ENCODE results near the gene CLTB. TPM values are rescaled to one million over a fixed set of nuclear protein-coding genes. Genes with fewer than 3 reads are reported as not detected.

CLTB gene
- total RNA-seq, 1 experiment from 2014 or later, result 339 TPM

DNA sequence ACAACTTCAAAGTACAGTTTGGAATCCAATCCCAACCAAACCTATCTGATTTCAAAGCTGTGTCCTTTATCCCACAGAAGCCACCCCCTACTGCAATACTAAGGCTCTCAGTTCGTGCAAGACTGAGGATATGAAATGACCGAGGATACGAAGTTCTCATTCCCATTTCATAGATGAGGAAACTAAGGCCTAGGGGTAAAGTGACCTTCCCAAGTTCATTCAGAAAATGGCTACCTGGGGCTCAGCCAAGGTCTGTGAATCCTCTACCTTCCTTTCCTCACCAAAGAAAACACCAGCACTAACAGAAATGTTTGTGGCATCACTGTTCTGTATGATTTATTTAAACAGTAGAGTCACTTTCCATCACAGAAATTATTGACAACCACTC is 60.2 kb downstream of the CLTB start:
- no TSS peak for BruUV-seq (replicated peaks)
- H3K4me1 Mint-ChIP-seq (ENCODE audit: insufficient read depth, unreplicated experiment), result peaks cover 11% of the 10 kb centered on the region
- H3K36me3 Mint-ChIP-seq (ENCODE audit: insufficient read depth, unreplicated experiment), result peaks cover 68% of the 10 kb centered on the region
- intact Hi-C loops (cut with micrococcal nuclease), result no loop called here
- H3K27me3 Mint-ChIP-seq (ENCODE audit: insufficient read depth, unreplicated experiment), result no peaks in the 10 kb centered on the region
- TF ChIP-seq, protein P1, sequence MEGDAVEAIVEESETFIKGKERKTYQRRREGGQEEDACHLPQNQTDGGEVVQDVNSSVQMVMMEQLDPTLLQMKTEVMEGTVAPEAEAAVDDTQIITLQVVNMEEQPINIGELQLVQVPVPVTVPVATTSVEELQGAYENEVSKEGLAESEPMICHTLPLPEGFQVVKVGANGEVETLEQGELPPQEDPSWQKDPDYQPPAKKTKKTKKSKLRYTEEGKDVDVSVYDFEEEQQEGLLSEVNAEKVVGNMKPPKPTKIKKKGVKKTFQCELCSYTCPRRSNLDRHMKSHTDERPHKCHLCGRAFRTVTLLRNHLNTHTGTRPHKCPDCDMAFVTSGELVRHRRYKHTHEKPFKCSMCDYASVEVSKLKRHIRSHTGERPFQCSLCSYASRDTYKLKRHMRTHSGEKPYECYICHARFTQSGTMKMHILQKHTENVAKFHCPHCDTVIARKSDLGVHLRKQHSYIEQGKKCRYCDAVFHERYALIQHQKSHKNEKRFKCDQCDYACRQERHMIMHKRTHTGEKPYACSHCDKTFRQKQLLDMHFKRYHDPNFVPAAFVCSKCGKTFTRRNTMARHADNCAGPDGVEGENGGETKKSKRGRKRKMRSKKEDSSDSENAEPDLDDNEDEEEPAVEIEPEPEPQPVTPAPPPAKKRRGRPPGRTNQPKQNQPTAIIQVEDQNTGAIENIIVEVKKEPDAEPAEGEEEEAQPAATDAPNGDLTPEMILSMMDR (IDR thresholded peaks at IDR 0.05; ENCODE audit: unreplicated experiment), result no peak
- CTCF ChIA-PET, result interaction anchor here (1.2 to 1.3 kb wide), 2 partner anchors 15 to 42 kb away, joined by 3 to 5 read pairs; no protein-coding TSS in a partner anchor
- no peak overlapping the region for H3K4me3 Mint-ChIP-seq (ENCODE audit: unreplicated experiment)
- no peak overlapping the region for H3K27ac Mint-ChIP-seq (ENCODE audit: low read depth, unreplicated experiment)
- no peaks in the 10 kb centered on the region for H3K9me3 Mint-ChIP-seq (ENCODE audit: unreplicated experiment)
- DNase-seq (ENCODE audit: unreplicated experiment), result no peak
- POLR2A ChIA-PET, result no interaction called here

DNA sequence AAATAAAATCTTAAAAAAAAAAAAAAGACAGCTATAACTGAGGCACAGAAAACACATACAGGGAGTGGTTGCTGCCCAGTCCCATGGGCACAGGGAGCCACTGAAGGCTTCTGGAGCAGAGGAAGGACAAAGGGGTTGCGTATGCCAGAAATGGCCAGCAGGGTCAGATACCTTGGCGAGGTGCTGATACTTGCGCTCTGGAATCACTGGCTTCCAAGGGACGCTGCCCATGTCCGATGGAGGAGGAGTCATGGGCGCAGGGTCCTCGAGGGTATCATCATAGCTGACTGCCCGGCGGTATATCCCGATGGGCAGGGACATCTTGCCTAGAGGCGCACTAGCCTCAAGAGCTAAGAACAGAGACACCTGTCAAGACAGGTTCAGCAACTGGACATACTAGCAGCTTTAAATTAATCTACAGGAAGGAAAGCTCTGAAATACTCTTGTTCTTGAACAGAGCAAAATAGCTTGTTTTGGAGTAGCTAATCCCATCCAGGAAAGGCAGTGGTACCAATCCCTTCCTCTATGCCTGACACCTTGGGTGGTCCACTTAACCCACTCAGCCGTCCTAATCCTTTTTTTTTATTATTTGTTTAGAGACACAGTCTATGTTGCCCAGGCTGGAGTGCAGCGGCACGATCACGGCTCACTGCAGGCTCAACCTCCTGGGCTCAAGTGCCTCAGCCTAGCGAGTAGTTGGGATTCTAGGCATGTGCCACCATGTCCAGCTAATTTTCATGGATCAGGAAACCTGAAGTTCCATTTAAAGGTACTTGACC is 60.8 kb downstream of the CLTB start:
- H3K36me3 Mint-ChIP-seq (ENCODE audit: insufficient read depth, unreplicated experiment), result peaks cover 74% of the 10 kb centered on the region
- H3K4me1 Mint-ChIP-seq (ENCODE audit: insufficient read depth, unreplicated experiment), result peaks cover 11% of the 10 kb centered on the region
- no peaks in the 10 kb centered on the region for H3K9me3 Mint-ChIP-seq (ENCODE audit: unreplicated experiment)
- BruUV-seq (replicated peaks), result no TSS peak
- no peak for DNase-seq (ENCODE audit: unreplicated experiment)
- TF ChIP-seq, protein P1 (IDR thresholded peaks at IDR 0.05; ENCODE audit: unreplicated experiment), result no peak
- ChIA-PET CTCF (interaction anchor here (0.6 to 1.3 kb wide), 5 partner anchors 12 to 100 kb away, joined by 3 to 6 read pairs (median 3); no protein-coding TSS in a partner anchor), POLR2A (interaction anchor here (0.6 kb wide), 1 partner anchor 20 kb away, joined by 3 read pairs; no protein-coding TSS in a partner anchor)
- no peak overlapping the region for H3K27ac Mint-ChIP-seq (ENCODE audit: low read depth, unreplicated experiment)
- H3K4me3 Mint-ChIP-seq (ENCODE audit: unreplicated experiment), result no peak overlapping the region
- intact Hi-C loops (cut with micrococcal nuclease), result no loop called here
- no peaks in the 10 kb centered on the region for H3K27me3 Mint-ChIP-seq (ENCODE audit: insufficient read depth, unreplicated experiment)

DNA sequence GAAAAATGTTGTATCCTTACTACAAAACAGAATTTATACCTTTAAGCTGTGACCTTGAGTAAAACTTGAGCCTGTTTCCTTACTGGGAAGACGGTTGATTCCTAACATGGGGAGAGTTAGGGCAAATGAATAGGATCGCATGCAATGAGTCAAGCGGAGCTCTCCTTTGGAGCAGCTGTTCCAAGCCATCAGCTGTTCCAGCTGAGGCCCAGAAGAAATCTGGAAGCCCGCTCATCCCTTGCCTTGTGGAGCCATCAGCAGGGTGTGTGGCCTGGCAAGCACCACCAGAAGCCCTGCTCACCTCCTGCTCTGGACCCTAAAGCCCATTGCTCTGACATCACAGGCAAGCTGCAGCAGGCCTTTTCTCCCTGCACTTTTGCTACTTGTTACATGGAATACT is 62.8 kb downstream of the CLTB start:
- ChIA-PET POLR2A (interaction anchor here (0.9 to 1.1 kb wide), 2 partner anchors 24 to 35 kb away, joined by 3 read pairs; partner anchors contain the start of genes HIGD2A and NOP16), CTCF (interaction anchor here (1.2 to 1.6 kb wide), 3 partner anchors 15 to 624 kb away, joined by 3 to 5 read pairs (median 4); no protein-coding TSS in a partner anchor)
- TF ChIP-seq, protein P1 (IDR thresholded peaks at IDR 0.05; ENCODE audit: unreplicated experiment), result no peak
- Mint-ChIP-seq H3K36me3 (ENCODE audit: insufficient read depth, unreplicated experiment) (peaks cover 91% of the 10 kb centered on the region), H3K9me3 (ENCODE audit: unreplicated experiment) (no peaks in the 10 kb centered on the region), H3K27me3 (ENCODE audit: insufficient read depth, unreplicated experiment) (no peaks in the 10 kb centered on the region), H3K4me3 (ENCODE audit: unreplicated experiment) (no peak overlapping the region), H3K4me1 (ENCODE audit: insufficient read depth, unreplicated experiment) (peaks cover 5% of the 10 kb centered on the region), H3K27ac (ENCODE audit: low read depth, unreplicated experiment) (no peak overlapping the region)
- BruUV-seq (replicated peaks), result no TSS peak
- intact Hi-C loops (cut with micrococcal nuclease), result no loop called here
- DNase-seq (ENCODE audit: unreplicated experiment), result no peak

DNA sequence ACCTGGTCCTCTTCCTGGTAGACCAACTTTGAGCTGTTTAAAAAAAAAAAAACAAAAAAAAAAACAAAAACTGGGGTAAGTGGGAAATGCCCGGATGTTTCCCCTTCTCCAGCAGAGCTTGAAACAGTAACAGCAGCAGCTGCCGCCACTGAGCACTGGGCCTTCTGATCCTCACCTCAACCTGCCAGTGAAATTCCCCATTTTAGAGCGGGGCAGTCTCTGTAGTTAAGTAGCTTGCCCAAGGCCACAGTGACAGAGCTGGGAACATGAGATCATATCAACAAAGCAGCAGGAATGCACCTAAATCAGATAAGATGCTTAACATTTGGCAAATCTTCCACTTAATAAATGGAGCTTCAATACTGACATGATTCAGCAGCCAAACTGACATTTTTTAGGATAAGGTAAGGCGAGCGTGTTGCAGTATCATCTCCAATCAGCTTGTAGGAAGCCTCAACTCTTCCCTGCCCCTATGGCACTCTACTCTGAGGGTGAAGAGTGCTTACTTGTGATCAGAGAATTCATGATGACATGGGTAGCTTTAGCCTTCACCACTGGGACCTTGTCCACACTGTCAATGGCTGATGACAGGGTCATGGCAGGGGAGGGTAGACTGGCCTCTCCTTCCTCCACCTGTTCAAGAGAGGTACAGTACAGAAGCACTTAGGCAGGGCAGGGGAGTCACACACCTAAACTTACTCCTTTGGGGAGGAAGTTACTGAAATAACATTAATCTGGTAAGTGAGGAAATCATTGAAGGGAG is 64.0 kb downstream of the CLTB start:
- no peaks in the 10 kb centered on the region for H3K9me3 Mint-ChIP-seq (ENCODE audit: unreplicated experiment)
- POLR2A ChIA-PET, result interaction anchor here (0.6 to 2.5 kb wide), 2 partner anchors 9 to 165 kb away, joined by 4 to 16 read pairs; partner anchors contain the start of gene KIAA1191
- no peak for DNase-seq (ENCODE audit: unreplicated experiment)
- peaks cover 91% of the 10 kb centered on the region for H3K36me3 Mint-ChIP-seq (ENCODE audit: insufficient read depth, unreplicated experiment)
- TF ChIP-seq, protein P1 (IDR thresholded peaks at IDR 0.05; ENCODE audit: unreplicated experiment), result no peak
- no peak overlapping the region for H3K27ac Mint-ChIP-seq (ENCODE audit: low read depth, unreplicated experiment)
- H3K4me3 Mint-ChIP-seq (ENCODE audit: unreplicated experiment), result no peak overlapping the region
- no TSS peak for BruUV-seq (replicated peaks)
- intact Hi-C loops (cut with micrococcal nuclease), result no loop called here
- no peaks in the 10 kb centered on the region for H3K27me3 Mint-ChIP-seq (ENCODE audit: insufficient read depth, unreplicated experiment)
- peaks cover 2% of the 10 kb centered on the region for H3K4me1 Mint-ChIP-seq (ENCODE audit: insufficient read depth, unreplicated experiment)
- CTCF ChIA-PET, result interaction anchor here (0.6 to 1.6 kb wide), 4 partner anchors 17 to 648 kb away, joined by 3 to 5 read pairs (median 4); no protein-coding TSS in a partner anchor

Measured in MCF 10A (cell line).